AG04450 (cell line): Measurements from ENCODE around the gene RAB15. TPM values are rescaled to one million over a fixed set of nuclear protein-coding genes. Genes with fewer than 3 reads are reported as not detected.
"Not testable (repeated sequence)": the region's sequence is repeated elsewhere in the genome, so short reads cannot be mapped to it uniquely, and the experiment has no call there.

ENCODE experiments used
- CTCF ChIA-PET: fragments of 300-600, 350-600 bp; formaldehyde crosslinking; extraction: SDS; loops from one replicate; lab custom pipeline; 2022; ENCODE audit warnings: antibody characterized with exemption, inconsistent platforms; lab: Charles Lee
- POLR2A ChIA-PET: fragments of 350-600 bp; formaldehyde crosslinking; extraction: SDS; loops from one replicate; lab custom pipeline; 2021; ENCODE audit warnings: antibody characterized with exemption, inconsistent platforms; lab: Yijun Ruan, JAX
- DNase-seq: peaks from one replicate; pipeline ENCODE4 v3.0.0-alpha.2; 2011; ENCODE audit warnings: low read depth, low spot score
- H3K27ac ChIP-seq: one replicate; pipeline ENCODE4 v1.5.1; 2012; ENCODE audit warnings: low read depth, low read length, control low read depth
- H3K27me3 ChIP-seq: one replicate; pipeline ENCODE4 v1.6.0; 2012; ENCODE audit warnings: low read length; ENCODE audit not compliant: control insufficient read depth, insufficient read depth
- H3K4me3 ChIP-seq: 2 replicates; pipeline ENCODE4 v1.5.1; 2011; ENCODE audit warnings: mild to moderate bottlenecking, low read depth, low read length, control low read depth
- H3K9me3 ChIP-seq: 2 replicates; pipeline ENCODE4 v1.5.1; 2012; ENCODE audit warnings: low read length; ENCODE audit not compliant: control insufficient read depth, insufficient read depth
- polyA plus RNA-seq: library from polyadenylated mRNA; depleted of rRNA; stranded (reverse); fragments of >200 nt; gene quantifications from 2 replicates; pipeline ENCODE4 v1.2.3, GENCODE V29; 2011
- TF ChIP-seq, protein P1 (sequence below): IDR thresholded peaks from 2 replicates; pipeline ENCODE4 v1.5.1; 2011; ENCODE audit warnings: low read depth, low read length, control low read depth, inconsistent platforms

RAB15 gene
- polyA plus RNA-seq, 1 experiment, result 11.0 TPM

DNA sequence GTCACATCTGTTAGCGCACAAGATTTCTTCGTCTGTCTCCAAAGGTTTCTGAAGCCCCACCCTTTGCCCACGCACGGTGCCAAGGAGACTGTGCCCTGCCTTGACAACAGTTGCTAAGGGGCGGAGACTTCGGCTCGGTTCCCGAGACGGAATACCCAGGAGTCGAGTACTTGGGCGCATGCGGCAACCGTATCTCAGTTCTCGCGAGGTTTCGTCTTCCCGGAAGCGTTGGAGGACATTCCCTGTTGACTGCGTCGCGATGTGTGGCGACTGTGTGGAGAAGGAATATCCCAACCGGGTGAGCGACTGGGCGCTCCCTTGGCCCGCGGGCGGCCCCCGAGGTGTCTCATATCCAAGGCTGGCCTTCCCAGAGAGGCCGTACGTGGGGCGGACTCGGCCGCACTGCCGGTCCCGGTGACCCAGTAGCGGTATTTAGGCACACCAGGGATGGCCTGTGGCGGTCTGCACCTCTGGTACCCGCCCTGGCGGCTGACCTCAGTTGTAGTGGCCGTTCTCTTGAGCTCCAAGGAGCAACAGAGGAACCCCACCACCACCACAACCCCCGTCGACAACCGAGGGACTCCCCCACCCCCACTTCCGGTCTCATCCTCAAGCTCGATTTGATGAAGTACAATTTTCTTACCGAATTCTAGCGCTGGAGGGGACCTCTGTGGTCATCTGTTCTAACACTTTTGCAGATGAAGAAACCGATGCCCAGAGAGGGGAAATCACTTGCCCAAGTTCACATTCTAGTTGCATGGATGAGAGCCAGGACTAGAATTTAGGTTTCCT is 57.7 kb downstream of the RAB15 start, which contains the start of gene CHURC1:
TSS of gene CHURC1 (plus strand) at position 219 of the 792 bp plus-strand sequence. CDS start at position 260, 41 bp downstream.
- TF ChIP-seq, protein P1, sequence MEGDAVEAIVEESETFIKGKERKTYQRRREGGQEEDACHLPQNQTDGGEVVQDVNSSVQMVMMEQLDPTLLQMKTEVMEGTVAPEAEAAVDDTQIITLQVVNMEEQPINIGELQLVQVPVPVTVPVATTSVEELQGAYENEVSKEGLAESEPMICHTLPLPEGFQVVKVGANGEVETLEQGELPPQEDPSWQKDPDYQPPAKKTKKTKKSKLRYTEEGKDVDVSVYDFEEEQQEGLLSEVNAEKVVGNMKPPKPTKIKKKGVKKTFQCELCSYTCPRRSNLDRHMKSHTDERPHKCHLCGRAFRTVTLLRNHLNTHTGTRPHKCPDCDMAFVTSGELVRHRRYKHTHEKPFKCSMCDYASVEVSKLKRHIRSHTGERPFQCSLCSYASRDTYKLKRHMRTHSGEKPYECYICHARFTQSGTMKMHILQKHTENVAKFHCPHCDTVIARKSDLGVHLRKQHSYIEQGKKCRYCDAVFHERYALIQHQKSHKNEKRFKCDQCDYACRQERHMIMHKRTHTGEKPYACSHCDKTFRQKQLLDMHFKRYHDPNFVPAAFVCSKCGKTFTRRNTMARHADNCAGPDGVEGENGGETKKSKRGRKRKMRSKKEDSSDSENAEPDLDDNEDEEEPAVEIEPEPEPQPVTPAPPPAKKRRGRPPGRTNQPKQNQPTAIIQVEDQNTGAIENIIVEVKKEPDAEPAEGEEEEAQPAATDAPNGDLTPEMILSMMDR, result no peak
- Histone ChIP-seq H3K9me3 (no peaks in the 10 kb centered on the region; the same call in 1 of the 2 replicates), H3K4me3 (peak within 1 kb of the TSS; percentile 97), H3K27ac (peak within 1 kb of the TSS; percentile 85), H3K27me3 (peaks cover 6% of the 10 kb centered on the region)
- ChIA-PET CTCF (interaction anchor here (0.6 to 1.4 kb wide), 5 partner anchors 11 to 278 kb away, joined by 3 to 4 read pairs (median 3); no protein-coding TSS in a partner anchor), POLR2A (interaction anchor here (0.6 to 1.1 kb wide), 9 partner anchors 9 to 1150 kb away, joined by 3 to 7 read pairs (median 4); partner anchors contain the start of gene ZBTB1)
- DNase-seq, result peak; percentile 94

DNA sequence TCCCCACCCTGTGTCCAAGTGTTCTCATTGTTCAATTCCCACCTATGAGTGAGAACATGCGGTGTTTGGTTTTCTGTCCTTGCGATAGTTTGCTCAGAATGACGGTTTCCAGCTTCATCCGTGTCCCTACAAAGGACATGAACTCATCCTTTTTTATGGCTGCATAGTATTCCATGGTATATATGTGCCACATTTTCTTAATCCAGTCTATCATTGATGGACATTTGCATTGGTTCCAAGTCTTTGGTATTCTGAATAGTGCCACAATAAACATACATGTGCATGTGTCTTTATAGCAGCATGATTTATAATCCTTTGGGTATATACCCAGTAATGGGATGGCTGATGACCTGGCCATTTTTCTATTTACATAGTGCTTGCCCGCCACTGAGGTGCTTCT is 58.7 kb downstream of the RAB15 start:
- DNase-seq, H3K4me3 ChIP-seq, CTCF ChIA-PET, H3K27ac ChIP-seq, H3K27me3 ChIP-seq, POLR2A ChIA-PET, H3K9me3 ChIP-seq: not testable (repeated sequence)

DNA sequence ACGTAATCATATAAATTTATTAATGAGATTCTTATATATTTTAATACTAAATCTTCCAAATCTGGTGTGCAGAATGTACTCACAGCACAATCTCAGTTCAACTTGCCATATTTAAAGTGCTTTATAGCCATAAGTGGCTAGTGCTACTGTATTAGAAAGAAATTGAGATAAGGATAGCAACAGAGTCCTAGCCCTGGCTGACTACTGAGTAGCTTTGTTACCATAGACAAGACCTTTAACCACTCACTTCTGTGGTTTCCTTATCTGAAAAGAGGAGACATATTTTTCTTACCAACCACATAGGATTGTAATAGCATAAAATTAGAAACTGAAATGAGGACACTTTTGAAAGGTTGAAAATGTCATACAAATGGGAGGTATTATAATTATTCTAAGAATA is 59.9 kb downstream of the RAB15 start:
- ChIA-PET POLR2A (no interaction called here), CTCF (interaction anchor here (1.8 to 2.4 kb wide), 3 partner anchors 21 to 110 kb away, joined by 4 to 16 read pairs (median 10); no protein-coding TSS in a partner anchor)
- TF ChIP-seq, protein P1, result no peak
- Histone ChIP-seq H3K4me3 (no peak overlapping the region), H3K27me3 (peaks cover 11% of the 10 kb centered on the region), H3K27ac (no peak overlapping the region), H3K9me3 (no peaks in the 10 kb centered on the region; the same call in 1 of the 2 replicates)
- no peak for DNase-seq

DNA sequence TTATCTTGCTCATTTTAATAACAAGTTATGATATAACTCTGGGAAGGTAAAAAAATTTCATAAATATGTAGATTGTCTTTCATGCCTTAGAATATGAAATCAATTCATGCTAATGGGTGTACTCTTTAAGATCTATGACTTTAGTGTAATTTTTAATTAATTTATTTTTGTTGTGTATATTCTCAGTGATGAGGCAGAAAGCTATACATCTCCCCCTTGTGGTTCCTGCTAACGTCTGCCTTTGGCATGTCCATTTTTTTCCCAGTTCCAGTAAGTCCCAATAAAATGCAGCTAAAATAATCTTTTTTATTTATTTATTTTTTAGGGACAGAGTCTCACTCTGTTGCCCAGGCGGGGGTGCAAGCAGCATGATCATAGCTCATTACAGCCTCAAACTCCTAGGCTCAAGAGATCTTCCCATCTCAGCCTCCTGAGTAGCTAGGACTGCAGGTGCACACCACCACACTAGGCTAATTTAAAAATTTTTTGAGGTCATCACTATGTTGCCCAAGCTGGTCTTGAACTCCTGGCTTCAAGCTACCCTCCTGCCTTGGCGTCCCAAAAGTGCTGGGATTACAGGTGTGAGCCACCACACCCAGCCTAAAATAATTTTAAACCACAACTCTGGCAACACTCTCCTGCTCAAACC is 61.2 kb downstream of the RAB15 start:
- Histone ChIP-seq H3K27me3 (peaks cover 11% of the 10 kb centered on the region), H3K9me3 (no peaks in the 10 kb centered on the region; the same call in 1 of the 2 replicates), H3K4me3 (no peak overlapping the region), H3K27ac (no peak overlapping the region)
- ChIA-PET CTCF (interaction anchor here (0.5 to 2.4 kb wide), 39 partner anchors 8 to 568 kb away, joined by 3 to 19 read pairs (median 4); partner anchors contain the start of gene SPTB), POLR2A (interaction anchor here (0.7 to 0.9 kb wide), 3 partner anchors 14 to 282 kb away, joined by 3 to 4 read pairs (median 3); no protein-coding TSS in a partner anchor)
- DNase-seq, result peak; percentile 13
- TF ChIP-seq, protein P1, result peak; percentile 84

DNA sequence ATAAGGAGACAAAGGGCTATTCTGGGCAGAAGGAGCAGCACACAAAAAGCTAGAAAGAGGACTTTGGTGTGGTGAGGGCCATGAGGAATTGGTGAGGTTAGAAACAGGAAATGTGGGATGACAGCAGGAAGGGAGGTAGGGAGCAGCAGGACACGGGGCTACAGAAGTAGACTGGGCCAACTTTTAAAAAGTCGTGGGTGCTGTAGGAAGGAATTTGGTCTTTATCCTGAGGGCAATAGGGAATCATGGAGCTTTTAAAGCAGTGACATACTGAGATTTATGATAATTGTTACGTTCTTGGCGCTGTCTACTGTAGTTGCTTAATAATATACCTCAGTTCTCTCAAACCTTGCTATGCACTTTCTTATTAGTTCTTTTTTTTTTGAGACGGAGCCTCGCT is 66.1 kb downstream of the RAB15 start:
- H3K27ac ChIP-seq, result no peak overlapping the region
- H3K9me3 ChIP-seq, result no peaks in the 10 kb centered on the region
- TF ChIP-seq, protein P1, result no peak
- peaks cover 9% of the 10 kb centered on the region for H3K27me3 ChIP-seq
- ChIA-PET CTCF (interaction anchor here (0.5 to 3.5 kb wide), 2 partner anchors 14 to 83 kb away, joined by 3 to 17 read pairs; no protein-coding TSS in a partner anchor), POLR2A (no interaction called here)
- no peak for DNase-seq
- no peak overlapping the region for H3K4me3 ChIP-seq
